Left renal cortex interstitium (tissue), 4 donors: ENCODE measurements around the gene SENP7. TPM values are rescaled to one million over a fixed set of nuclear protein-coding genes. Genes with fewer than 3 reads are reported as not detected.
A peak's percentile ranks its signal among the peaks of the same experiment; 100 is the strongest.
"Not testable (repeated sequence)": the region's sequence is repeated elsewhere in the genome, so short reads cannot be mapped to it uniquely, and the experiment has no call there.

Source experiments
- DNase-seq, 4 donors: peaks; one replicate each; pipeline ENCODE4 v3.0.0-alpha.2; 2013; ENCODE audit warnings: low read depth in 4 of 4, low spot score in 2 of 4, missing footprints in 1 of 4
- polyA plus RNA-seq, 4 donors: library from polyadenylated mRNA; unstranded; fragments of 120-200 nt; gene quantifications; one replicate each; pipeline ENCODE4 v1.2.1, GENCODE V29; 2013; ENCODE audit not compliant: insufficient read length in 4 of 4

SENP7 gene
- polyA plus RNA-seq, 4 donors, result 72.0 to 86.6 (median 73.0) TPM

- DNase-seq, result no peak
Observed at GRCh38 chr3:101458387-101458786, 54.6 kb downstream of the SENP7 start.

- no peak for DNase-seq
Observed at GRCh38 chr3:101454629-101455028, 58.4 kb downstream of the SENP7 start.

DNA sequence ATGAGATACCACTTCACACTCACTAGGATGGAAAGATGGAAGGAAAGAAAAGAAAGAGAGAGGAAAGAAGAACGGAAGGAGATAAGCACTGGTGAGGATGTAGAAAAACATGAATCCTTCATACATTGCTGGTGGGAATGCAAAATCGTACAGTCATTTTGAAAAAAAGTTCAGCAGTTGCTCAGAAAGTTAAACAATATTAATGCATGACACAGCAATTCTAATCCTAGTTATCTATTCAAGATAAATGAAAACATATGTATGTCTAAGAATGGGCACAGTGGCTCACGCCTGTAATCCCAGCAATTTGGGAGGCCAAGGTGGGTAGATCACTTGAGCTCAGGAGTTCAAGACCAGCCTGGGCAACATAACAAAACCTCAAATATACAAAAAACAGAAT lies 59.1 kb downstream of the SENP7 start:
- no peak for DNase-seq

- not testable (repeated sequence) for DNase-seq
Observed at GRCh38 chr3:101438641-101439040, 74.4 kb downstream of the SENP7 start.

GRCh38 chr3:101433652-101434051 lies 79.4 kb downstream of the SENP7 start:
- DNase-seq, result no peak

GRCh38 chr3:101423984-101424888 lies 88.8 kb downstream of the SENP7 start:
- DNase-seq, result no peak

DNA sequence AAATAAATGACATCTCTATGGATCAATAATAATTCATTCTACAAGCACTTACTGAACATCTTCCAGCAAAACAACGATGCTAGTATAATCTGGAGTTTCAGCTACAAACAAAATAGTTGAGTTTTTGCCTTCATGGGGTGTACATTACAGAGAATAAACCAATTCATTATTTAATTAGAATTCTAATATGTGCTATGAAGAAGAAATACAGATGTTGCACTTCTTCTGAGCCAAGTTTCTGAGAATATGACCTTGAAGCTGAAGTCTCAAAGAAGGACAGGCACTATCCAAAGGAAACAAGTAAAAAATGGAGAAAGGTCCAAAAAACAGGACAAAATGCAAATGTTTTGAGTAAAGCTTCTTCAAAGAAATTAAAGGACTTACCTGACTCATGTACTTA lies 94.2 kb downstream of the SENP7 start:
- no peak for DNase-seq

GRCh38 chr3:101414121-101414520 lies 98.9 kb downstream of the SENP7 start:
- DNase-seq, result no peak

DNA sequence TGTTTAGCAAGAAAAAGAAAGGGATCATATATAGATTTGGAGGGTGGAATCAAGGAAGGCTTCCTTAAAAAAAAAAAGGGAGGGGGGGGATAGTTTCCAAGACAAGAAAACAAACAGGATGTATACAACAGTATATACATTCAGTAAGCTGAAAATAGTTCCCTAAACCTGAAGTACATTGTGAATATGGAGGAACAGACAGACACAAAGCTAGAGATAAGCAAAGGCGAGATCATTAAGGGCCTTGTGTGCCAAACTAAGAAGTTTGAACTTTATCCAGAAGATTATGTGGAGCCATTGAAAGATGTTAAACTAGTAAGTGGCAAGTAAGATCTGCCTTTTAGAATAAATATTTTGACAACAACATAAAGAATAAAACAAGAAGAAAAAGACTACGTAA lies 99.4 kb downstream of the SENP7 start:
- no peak for DNase-seq

GRCh38 chr3:101391413-101391950 lies 121.5 kb downstream of the SENP7 start:
- DNase-seq, result no peak

DNA sequence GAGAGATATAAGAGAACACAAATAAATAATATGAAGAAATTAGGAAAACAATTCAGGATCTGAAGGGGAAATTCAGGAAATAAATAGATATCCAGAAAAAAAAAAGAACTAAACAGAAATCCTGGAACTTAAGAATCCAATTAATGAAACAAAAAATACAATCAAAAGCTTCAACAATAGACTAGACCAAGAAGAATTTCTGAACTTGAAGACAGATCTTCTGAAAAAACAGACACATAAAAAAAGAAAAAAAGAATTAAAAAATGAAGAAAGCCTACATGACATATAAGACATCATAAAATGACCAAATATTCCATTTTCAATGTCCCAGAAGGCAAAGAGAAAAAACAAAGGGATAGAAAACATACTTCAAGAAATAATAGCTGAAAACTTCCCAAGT lies 124.3 kb downstream of the SENP7 start:
- DNase-seq, result no peak

DNA sequence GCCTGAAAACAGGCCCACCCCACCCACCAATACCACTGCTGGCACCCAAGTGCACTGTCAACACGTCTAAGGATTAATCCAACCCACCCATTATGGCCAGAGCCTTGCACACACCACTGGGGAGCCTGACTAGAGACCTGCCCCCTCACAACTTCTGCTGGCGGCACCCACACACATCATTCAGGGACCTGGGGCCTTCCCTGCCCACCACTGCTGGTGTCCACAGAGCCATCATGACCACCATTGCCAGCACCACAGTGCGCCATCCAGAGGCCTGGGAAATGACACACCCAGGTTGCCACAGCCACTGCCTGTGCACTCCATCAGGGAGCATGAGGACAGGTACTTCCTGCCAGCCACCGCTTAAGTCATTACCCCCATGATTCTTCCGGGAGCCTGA lies 125.7 kb downstream of the SENP7 start:
- no peak for DNase-seq

- no peak for DNase-seq
Observed at GRCh38 chr3:101384426-101384825, 128.6 kb downstream of the SENP7 start.

GRCh38 chr3:101383656-101384055 lies 129.4 kb downstream of the SENP7 start:
- DNase-seq, result no peak

- peak in 2 of 4 donors; percentile 10 to 19 for DNase-seq
Observed at GRCh38 chr3:101383156-101383575, 129.8 kb downstream of the SENP7 start.

DNA sequence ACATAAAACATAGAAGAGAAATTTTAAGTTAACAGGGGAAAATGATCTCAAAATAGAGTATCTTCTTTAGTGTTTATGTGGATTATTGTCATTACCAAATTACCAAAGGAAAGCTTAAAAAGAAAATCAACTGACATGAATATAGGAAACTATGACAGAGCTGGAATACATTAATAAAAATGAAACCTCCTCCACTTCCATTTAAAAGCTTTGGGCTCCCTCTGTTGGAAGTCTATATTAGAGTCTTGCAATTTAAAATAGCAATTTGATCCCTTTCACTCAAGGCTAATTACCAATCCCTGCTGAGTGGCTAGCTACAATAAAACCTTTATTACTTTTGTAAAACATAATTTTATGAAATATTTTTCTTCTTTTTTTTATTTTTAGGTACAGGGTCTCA lies 131.2 kb downstream of the SENP7 start:
- DNase-seq, result no peak

GRCh38 chr3:101379658-101380376 lies 133.2 kb downstream of the SENP7 start:
- no peak for DNase-seq

- no peak for DNase-seq
Observed at GRCh38 chr3:101377796-101378195, 135.2 kb downstream of the SENP7 start.

DNA sequence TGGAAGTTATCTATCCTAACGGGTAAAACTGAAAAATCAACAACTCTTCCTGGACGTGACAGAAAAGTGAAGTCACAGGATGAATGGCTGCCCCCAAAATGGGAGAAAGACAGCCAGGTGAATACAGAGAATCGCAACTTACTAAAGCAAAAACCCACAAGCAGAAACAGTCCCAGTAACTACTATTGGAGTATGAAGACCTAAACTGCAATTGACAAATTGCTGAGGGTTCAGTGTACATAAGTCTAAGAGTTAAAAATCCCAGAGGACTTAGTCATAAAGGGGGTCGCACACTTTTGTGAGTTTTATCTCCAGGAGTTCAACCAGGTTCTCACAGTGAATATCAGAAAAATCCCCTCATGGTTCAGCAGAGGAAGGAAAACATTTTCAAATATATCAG lies 135.8 kb downstream of the SENP7 start:
- no peak for DNase-seq

GRCh38 chr3:101375586-101375985 lies 137.4 kb downstream of the SENP7 start:
- no peak for DNase-seq

DNA sequence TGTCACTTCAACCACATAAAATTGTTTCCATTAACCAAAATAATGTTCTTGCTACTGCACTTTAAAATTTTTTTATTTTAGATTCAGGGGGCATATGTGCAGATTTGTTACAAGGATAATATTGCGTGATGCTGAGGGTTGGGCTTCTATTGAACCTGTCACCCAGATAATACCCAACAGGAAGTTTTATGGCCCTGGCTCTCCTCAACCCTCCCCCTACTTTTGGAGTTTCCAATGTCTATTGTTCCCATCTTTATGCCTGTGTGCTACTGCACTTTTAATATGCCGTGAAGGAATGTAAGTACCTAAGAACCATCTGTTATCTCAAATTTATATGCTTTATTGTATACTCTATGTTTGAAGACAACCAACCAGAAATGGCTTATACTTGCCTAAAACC lies 150.6 kb downstream of the SENP7 start:
- no peak for DNase-seq

DNA sequence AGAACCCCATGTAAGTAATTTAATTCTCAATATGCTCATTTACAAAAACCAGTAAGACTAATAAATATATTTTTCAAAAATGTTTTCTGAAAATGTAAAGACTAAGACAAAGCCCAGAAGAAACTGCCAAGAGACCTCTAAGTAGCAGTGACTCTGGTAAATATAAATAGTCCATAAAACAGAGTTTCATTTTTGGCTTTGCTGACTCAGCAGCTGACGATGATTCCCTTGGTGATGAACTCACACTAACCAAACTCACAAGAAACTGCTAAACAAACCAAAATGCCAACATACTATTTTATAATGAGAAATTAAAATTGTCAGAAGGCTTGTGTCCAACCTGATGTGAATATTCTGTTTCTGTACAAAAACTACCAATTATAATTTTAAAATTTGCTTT lies 161.2 kb downstream of the SENP7 start:
- DNase-seq, result no peak
